ENCODE measurements around the gene PIF1.

GRCh38 chr15:64782751-64783150 lies 42.7 kb downstream of the PIF1 start:
- TF ChIP-seq CTCF (IDR thresholded peaks at IDR 0.05): no peak
- no peak for TF ChIP-seq POLR2A (IDR thresholded peaks at IDR 0.05)

Measured in adrenal gland (tissue), 5 donors.